GM12872 (cell line): ENCODE results near the gene E2F7.

Experiments used
- TF ChIP-seq, protein P1 (sequence below): IDR thresholded peaks from 3 replicates; pipeline ENCODE4 v1.5.1; 2011; ENCODE audit warnings: low read depth, mild to moderate bottlenecking, low read length, moderate library complexity; ENCODE audit not compliant: insufficient read depth

The E2F7 gene

DNA sequence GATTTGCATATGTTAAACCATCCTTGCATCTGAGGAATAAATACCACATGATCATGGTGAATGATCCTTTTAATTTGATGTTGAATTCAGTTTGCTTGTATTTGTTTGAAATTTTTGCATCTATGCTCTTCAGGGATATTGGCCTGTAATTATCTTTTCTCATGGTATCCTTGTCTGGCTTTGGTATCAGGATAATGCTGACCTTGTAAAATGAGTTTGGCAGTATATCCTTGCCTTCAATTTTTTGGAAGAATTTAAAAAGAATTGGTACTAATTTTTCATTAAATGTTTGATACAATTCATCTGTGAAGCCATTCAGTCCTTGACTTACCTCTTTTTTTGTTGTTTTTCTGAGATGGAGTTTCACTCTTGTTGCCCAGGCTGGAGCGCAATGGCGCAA lies 85.2 kb downstream of the E2F7 start:
- TF ChIP-seq, protein P1, sequence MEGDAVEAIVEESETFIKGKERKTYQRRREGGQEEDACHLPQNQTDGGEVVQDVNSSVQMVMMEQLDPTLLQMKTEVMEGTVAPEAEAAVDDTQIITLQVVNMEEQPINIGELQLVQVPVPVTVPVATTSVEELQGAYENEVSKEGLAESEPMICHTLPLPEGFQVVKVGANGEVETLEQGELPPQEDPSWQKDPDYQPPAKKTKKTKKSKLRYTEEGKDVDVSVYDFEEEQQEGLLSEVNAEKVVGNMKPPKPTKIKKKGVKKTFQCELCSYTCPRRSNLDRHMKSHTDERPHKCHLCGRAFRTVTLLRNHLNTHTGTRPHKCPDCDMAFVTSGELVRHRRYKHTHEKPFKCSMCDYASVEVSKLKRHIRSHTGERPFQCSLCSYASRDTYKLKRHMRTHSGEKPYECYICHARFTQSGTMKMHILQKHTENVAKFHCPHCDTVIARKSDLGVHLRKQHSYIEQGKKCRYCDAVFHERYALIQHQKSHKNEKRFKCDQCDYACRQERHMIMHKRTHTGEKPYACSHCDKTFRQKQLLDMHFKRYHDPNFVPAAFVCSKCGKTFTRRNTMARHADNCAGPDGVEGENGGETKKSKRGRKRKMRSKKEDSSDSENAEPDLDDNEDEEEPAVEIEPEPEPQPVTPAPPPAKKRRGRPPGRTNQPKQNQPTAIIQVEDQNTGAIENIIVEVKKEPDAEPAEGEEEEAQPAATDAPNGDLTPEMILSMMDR: no peak

DNA sequence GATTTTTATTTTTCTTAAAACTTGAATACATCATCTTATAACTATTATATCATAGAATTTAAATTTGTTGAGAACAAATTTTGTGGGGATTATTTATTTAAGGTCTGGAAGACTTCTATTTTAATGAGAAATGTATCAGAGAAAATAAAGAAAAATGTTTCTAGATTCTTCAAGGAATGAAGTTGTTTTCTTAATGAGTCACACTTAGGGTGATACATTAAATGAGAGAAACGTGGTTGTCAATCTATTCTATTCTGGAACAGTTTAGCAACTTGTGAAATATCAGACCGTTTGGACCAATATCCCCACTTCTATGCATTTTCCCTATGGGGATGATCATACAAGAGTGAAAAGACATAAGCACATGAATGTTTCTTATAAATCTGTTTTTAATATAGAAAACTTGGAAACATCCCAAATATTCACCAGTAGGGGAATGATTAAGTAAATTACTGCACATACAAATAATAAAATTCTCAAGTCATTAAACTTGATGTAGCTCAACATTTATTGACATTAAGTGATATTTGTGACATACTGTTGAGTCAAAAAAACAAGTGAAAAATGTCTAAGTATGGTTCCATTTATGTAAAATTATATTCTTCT lies 88.5 kb downstream of the E2F7 start:
- TF ChIP-seq, protein P1: no peak
